HFF-Myc (cell line): ENCODE data around the gene LGALS3.
"Not testable (repeated sequence)": the region's sequence is repeated elsewhere in the genome, so short reads cannot be mapped to it uniquely, and the experiment has no call there.

Experiments used
- DNase-seq: peaks from one replicate; pipeline ENCODE4 v3.0.0-alpha.2; 2011; ENCODE audit warnings: low read depth; ENCODE audit errors: extremely low read depth
- H3K4me3 ChIP-seq: replicated peaks from 2 replicates; pipeline ENCODE4 v1.5.1; 2011; ENCODE audit warnings: low read depth, mild to moderate bottlenecking, control low read depth, low read length
- TF ChIP-seq, protein P1 (sequence below): IDR thresholded peaks from 2 replicates; pipeline ENCODE4 v1.5.1; 2012; ENCODE audit warnings: mild to moderate bottlenecking, low read depth, low read length, control low read depth; ENCODE audit errors: missing control alignments

Gene LGALS3

DNA sequence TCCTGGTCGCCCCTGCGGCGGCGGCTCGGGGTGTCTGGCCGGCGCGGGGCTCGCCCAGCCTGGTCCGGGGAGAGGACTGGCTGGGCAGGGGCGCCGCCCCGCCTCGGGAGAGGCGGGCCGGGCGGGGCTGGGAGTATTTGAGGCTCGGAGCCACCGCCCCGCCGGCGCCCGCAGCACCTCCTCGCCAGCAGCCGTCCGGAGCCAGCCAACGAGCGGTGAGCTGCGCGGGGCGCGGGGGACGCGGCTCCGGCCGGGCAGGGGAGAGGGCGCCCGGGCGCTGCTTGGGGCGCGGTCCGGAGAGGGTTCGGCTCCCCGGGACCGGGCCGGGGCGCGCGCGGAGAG, at the start of gene LGALS3:
TSS of gene LGALS3 (plus strand) at position 167 of the 342 bp plus-strand sequence. CDS start 8,122 bp downstream, outside the sequence.
- TF ChIP-seq, protein P1, sequence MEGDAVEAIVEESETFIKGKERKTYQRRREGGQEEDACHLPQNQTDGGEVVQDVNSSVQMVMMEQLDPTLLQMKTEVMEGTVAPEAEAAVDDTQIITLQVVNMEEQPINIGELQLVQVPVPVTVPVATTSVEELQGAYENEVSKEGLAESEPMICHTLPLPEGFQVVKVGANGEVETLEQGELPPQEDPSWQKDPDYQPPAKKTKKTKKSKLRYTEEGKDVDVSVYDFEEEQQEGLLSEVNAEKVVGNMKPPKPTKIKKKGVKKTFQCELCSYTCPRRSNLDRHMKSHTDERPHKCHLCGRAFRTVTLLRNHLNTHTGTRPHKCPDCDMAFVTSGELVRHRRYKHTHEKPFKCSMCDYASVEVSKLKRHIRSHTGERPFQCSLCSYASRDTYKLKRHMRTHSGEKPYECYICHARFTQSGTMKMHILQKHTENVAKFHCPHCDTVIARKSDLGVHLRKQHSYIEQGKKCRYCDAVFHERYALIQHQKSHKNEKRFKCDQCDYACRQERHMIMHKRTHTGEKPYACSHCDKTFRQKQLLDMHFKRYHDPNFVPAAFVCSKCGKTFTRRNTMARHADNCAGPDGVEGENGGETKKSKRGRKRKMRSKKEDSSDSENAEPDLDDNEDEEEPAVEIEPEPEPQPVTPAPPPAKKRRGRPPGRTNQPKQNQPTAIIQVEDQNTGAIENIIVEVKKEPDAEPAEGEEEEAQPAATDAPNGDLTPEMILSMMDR: no peak
- H3K4me3 ChIP-seq: peak within 1 kb of the TSS; percentile 82
- no peak for DNase-seq

DNA sequence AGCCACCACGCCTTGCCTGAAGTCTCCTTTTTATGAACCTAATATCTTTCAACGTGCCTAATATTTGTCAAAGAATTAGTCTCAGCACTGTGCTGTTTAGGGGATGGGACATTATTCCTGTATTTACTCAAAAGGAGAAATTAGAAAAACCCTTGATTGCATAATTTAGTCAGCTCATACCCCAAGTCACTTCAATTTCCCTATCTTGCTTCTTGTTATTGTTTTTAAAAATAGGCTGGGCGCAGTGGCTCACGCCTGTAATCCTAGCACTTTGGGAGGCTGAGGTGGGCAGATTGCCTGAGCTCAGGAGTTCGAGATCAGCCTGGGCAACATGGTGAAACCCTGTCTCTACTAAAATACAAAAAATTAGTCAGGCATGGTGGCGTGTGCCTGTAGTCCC, 49.1 kb upstream of the LGALS3 start:
- DNase-seq, H3K4me3 ChIP-seq: not testable (repeated sequence)

GRCh38 chr14:55084401-55085059, 44.5 kb upstream of the LGALS3 start:
- DNase-seq: no peak
- TF ChIP-seq, protein P1: no peak
- H3K4me3 ChIP-seq: no peak overlapping the region

DNA sequence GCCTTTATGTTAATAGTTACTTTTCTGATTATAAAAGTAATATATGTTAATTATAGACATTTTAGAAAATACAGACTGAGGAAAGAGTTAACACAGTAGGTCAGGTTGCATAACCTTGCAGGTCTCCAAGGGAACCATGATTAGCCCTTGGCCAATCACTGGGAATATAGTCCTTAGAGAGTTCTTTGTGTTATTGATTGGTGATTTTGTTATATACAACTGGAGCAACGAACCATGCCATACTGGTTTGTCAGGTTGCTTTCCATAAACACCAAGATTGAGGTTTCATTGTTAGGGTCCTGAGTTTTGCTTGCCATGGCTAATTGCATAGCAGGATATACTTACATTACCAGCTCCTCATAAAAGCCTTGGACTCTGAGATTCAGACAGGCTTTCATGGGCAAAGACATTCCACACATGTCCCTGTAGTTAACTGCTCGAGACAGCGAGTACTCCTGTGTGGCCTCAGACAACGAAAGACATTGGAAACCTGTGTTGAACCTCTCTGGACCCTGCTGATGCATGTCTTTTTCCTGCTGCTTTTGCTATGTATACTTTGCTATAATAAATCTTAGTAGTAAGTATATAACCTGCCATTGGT, 43.9 kb upstream of the LGALS3 start:
- TF ChIP-seq, protein P1: no peak
- DNase-seq: no peak
- H3K4me3 ChIP-seq: no peak overlapping the region

DNA sequence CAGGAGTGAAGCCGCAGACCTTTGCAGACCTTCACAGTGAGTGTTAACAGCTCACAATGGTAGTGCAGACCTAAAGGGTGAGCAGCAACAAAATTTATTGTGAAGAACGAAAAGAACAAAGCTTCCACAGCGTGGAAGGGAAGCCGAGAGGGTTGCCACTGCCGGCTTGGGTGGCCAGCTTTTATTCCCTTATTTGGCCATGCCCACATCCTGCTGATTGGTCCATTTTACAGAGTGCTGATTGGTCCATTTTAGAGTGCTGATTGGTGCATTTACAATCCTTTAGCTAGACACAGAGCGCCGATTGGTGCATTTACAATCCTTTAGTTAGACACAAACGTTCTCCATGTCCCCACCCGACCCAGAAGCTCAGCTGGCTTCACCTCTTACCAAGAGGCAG, 42.1 kb upstream of the LGALS3 start:
- DNase-seq: no peak
- TF ChIP-seq, protein P1: no peak
- H3K4me3 ChIP-seq: no peak overlapping the region

GRCh38 chr14:55088356-55088755, 40.7 kb upstream of the LGALS3 start:
- TF ChIP-seq, protein P1: no peak
- no peak overlapping the region for H3K4me3 ChIP-seq

GRCh38 chr14:55092341-55092740, 36.7 kb upstream of the LGALS3 start:
- TF ChIP-seq, protein P1: no peak
- H3K4me3 ChIP-seq: no peak overlapping the region
- DNase-seq: peak; percentile 84

More at GRCh38 chr14:55088356-55088755, 40.7 kb upstream of the LGALS3 start:
- DNase-seq: no peak
